A673 (cell line): ENCODE results near the gene PLD1.

Source experiments
- EZH2 ChIP-seq: fragments of 200-600 bp; sonication (generic); IDR thresholded peaks from 2 replicates; pipeline ENCODE4 v1.6.1; 2017; ENCODE audit warnings: borderline replicate concordance, low read depth, mild to moderate bottlenecking, mixed read lengths, antibody characterized with exemption, low read length; ENCODE audit not compliant: poor library complexity, severe bottlenecking
- TF ChIP-seq, protein P1 (sequence below): fragments of 300-800, 200-600 bp; sonication (generic); conservative IDR thresholded peaks from 2 replicates; pipeline ENCODE4 v1.5.1; 2017; ENCODE audit warnings: low read depth, mild to moderate bottlenecking, antibody characterized with exemption, low read length, moderate library complexity, mixed read lengths

- TF ChIP-seq EZH2, result no peak
- TF ChIP-seq, protein P1, sequence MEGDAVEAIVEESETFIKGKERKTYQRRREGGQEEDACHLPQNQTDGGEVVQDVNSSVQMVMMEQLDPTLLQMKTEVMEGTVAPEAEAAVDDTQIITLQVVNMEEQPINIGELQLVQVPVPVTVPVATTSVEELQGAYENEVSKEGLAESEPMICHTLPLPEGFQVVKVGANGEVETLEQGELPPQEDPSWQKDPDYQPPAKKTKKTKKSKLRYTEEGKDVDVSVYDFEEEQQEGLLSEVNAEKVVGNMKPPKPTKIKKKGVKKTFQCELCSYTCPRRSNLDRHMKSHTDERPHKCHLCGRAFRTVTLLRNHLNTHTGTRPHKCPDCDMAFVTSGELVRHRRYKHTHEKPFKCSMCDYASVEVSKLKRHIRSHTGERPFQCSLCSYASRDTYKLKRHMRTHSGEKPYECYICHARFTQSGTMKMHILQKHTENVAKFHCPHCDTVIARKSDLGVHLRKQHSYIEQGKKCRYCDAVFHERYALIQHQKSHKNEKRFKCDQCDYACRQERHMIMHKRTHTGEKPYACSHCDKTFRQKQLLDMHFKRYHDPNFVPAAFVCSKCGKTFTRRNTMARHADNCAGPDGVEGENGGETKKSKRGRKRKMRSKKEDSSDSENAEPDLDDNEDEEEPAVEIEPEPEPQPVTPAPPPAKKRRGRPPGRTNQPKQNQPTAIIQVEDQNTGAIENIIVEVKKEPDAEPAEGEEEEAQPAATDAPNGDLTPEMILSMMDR, result no peak
Observed at GRCh38 chr3:171727288-171727687, 83.0 kb downstream of the PLD1 start.
